Endothelial cell of hepatic sinusoid (primary cell): ENCODE results near the gene TRIM31.
"Not testable (repeated sequence)": the region's sequence is repeated elsewhere in the genome, so short reads cannot be mapped to it uniquely, and the experiment has no call there.

ENCODE experiments used
- in situ Hi-C: cut with HindIII; loops from 2 replicates; pipeline ENCODE4 v1.10.0; 2017; ENCODE audit warnings: low sequenced_read_pairs

Gene TRIM31

DNA sequence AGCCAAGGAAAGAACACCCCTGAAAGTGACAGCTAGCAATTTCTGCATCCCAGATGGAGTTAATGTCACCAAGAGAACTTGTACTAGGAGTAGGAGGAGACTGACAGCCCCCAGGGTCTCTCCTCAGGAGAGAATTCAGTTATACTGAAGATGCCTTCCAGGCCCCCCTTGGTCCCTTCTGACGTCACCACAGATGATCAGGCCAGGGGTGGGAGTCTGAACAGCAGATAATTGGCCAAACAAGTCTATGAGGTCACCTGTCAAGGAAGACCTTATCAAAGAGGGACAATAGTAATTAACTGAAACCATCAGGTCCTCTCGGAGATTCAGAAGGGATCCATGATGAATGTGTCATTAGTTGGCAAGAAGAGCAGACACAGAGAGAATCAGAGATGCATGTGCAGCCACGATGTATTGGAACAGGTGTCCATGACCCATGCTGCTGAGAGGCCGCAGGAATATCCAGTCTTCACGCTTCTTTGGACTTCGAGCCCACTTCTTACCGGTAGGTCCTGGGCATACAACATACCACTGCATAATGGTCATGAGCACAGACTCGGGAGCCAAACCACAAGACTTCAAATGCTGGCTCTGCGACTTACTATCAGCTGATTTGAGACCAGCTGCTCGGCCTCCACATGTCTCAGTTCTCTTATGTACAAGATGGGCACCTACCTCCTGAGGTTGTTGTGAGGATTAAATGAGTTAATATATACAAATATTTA is 37.9 kb upstream of the TRIM31 start:
- in situ Hi-C loops = loop anchor here (10.0 kb wide), 1 partner anchor 56 kb away; no protein-coding TSS in a partner anchor

DNA sequence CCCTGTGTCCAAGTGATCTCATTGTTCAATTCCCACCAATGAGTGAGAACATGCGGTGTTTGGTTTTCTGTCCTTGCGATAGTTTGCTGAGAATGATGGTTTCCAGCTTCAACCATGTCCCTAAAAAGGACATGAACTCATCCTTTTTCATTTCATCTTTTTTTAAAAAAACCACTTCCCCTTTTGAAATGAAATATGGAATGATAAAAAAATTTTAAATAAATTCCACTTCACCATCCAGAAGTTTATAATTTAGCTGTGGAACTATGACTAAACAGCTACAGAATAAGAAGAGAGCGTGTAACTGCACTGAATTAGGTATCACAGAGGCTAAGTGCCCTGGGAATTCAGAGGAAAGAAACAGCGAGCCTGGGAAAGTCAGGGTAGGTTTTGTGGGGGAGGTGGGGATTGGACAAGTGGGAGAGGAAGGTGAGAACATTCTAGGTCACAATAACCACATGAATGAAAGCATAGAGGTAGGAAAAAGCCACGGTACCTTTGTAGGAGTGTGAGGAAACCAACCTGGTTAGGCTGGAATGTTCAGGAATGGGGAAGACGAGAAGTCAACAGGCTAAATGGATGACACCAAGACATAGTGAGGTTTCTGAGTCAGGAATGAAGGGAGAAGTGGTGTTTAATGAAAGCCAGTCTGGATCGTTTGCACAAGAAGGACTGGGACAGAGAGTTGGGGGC is 37.1 kb upstream of the TRIM31 start:
- in situ Hi-C loops = loop anchor here (10.0 kb wide), 1 partner anchor 55 kb away; no protein-coding TSS in a partner anchor

DNA sequence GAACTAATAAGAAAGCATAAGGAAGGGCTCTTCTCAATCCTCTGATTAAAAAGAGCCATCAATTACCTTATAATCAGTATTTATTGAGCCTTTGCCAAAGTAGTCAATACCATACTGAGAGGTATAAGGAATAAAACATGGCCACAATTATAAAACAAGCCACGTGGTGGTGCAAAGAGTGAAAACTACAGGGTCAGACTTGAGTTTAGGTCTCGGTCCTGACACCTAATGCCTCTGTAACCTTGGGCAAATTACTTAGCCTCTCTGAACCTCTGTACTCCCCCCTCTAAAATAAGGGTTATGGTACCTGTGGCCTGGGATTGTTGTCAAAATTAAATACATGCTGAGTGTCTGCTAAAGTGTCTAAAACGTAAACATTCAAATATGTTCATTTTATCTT is 36.3 kb upstream of the TRIM31 start:
- in situ Hi-C loops = no loop called here

DNA sequence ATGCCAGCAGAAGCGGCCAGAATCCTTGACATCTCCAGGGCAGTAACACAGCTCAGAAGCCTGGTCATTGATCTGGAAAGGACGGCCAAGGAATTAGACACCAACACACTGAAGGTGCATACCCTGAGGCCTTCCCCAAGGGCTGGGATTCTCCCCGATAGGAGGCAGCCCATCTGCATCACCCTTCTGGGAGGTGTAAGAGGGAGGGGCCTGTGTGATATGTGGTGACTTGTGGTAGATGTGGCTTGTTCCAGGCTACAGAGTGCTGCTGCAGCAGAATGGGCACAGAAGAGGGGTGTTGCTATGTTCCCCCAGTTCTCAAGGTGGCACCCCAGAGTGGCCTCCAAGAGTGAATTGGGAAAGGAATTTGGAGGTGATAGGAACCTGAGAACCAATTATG is 34.2 kb upstream of the TRIM31 start:
- in situ Hi-C loops = no loop called here

DNA sequence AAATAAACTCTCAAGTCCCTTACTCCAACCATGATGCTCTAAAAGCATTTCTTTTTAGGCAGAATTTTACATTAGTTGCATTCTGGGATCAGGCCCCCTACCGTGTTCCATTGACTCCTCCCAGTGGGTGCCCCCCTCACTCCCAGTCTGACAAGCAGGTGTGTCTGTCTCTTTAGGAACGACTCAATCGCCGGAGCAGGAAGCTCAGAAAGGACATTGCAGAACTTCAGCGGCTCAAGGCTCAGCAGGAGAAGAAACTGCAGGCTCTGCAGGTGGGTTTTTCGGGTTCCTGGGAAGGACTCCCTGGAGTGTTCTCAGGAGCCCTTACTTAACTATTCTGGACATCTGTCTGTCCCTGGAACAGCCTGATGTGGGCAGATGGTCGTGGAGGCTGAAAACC is 32.9 kb upstream of the TRIM31 start:
- in situ Hi-C loops = no loop called here

DNA sequence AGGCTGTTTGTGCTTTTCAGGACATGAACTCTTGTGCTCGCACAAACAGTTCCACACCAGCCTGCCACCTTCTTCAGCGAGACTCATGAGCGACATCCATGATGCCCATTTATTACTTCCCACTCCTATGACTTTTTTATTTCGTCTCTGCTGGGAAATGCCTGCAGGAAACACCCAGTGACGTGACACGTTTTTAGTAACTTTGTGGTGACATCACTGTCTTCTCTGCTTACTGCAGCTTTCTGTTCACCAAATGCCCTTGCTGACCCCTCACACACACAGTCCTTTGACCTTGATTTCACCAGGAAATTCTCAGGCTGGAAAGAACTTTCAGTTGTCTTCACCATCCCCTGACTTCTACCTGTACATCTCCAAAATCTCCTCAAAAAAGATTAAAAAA is 31.9 kb upstream of the TRIM31 start:
- in situ Hi-C loops = no loop called here

DNA sequence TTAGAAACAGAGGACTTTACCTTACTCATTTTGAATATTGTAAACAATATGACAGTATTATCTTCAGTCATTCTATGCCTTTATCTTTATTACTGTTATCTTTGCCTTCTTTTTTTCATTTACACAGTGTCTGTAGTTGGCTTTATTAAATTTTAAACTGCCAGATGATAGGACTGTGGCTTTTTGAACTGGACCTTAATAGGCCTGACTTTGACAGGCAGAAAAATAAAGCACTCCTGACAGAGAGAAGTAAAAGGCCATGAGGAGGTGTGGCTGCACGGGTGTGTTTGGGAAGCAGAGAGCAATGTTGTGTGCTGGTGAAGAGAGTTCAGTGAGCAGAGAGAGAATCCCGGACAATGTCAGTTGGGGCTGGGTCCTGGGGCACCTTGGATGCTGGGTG is 30.9 kb upstream of the TRIM31 start:
- in situ Hi-C loops = no loop called here

DNA sequence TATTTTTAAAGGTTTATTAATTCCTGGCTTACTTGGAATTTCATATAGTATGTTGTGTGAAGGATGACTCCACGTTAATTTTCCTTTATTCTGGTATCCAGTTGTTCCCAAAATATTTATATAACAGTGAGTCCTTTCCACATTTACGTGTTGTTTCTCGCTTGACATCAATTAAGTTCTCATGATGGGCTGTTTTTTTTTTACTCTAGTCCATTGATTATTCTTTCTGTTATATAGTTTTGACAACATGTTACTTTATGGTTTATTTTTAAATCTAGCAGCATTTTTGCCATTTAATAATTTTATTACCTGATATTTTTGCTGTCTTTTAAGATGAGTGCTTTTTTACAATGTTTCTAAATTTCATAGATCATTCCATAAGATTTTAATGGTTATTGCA is 29.8 kb upstream of the TRIM31 start:
- in situ Hi-C loops = no loop called here

DNA sequence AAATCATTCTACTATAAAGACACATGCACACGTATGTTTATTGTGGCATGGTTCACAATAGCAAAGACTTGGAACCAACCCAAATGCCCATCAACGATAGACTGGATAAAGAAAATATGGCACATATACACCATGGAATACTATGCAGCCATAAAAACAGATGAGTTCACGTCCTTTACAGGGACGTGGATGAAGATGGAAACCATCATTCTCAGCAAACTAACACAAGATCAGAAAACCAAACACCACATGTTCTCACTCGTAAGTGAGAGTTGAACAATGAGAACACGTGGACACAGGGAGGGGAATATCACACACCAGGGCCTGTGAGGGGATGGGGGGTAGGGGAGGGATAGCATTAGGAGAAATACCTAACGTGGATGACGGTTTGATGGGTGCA is 27.4 kb upstream of the TRIM31 start:
- in situ Hi-C loops = not testable (repeated sequence)

DNA sequence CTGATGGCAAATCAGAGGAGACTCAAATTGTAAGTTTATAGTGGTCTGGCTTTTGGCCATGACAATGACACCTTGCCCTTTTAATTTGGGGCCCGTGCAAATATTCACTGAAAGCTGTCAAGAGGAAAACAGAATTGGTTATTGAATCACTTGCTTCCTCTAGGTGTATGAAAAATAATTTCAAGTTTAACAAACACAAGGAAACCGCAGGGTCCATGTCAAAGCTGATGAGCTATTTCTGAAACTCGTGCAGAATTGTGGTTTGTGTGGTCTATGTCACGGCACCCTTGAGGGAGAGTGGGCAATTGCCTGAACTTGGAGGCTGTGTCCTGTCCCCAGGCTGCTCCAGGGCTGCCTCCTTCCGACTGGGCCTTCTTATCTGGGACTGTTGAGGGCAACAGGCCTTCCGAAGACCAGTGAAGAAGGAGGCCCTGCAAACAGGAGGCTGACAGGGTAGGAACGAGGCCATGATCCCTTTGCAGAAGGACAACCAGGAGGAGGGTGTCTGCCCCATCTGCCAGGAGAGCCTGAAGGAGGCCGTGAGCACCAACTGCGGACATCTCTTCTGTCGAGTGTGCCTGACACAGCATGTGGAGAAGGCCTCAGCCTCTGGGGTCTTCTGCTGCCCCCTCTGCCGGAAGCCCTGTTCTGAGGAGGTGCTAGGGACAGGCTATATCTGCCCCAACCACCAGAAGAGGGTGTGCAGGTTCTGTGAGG is 23.8 kb upstream of the TRIM31 start:
- in situ Hi-C loops = loop anchor here (10.0 kb wide), 1 partner anchor 292 kb away; no protein-coding TSS in a partner anchor

DNA sequence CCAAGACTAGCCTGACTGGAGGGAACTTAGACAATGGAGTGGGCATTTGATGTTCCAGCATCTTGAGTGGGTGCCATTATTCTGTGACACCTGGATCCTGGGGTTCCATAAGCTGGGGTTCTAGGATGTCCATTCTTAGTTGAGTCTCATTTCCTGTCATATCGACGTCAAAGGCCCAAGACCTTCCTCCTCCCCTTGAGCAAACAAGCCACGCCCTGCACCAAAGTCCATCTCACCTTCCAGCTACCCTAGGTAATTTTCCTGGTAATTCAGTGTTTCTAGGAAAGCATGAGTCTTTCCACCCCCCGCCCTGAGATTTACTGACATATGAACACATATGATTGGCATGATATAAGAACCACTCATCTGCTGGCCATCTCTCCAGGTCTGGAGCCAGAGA is 22.9 kb upstream of the TRIM31 start, which contains the start of gene TRIM40:
TSS of gene TRIM40 (plus strand) at position 384 of the 400 bp plus-strand sequence. CDS start 897 bp downstream, outside the sequence.
- in situ Hi-C loops = loop anchor here (10.0 kb wide), 1 partner anchor 291 kb away; no protein-coding TSS in a partner anchor

DNA sequence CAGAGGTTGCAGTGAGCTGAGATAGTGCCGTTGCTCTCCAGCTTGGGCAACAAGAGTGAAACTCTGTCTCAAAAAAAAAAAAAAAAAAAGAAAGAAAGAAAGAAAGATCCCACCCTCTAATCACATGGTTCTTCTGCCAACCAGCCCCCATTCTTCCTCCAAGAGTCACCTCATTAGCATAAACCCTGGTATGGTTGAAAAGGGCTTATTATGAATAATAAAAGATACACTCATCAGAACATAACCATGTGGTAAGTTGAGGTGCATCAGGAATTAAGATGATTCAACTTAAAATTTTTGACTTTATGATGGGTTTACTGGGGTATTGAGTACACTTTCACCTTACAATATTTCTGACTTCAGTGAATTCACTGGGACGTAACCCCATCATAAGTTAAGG is 22.3 kb upstream of the TRIM31 start:
- in situ Hi-C loops = loop anchor here (10.0 kb wide), 1 partner anchor 290 kb away; no protein-coding TSS in a partner anchor

DNA sequence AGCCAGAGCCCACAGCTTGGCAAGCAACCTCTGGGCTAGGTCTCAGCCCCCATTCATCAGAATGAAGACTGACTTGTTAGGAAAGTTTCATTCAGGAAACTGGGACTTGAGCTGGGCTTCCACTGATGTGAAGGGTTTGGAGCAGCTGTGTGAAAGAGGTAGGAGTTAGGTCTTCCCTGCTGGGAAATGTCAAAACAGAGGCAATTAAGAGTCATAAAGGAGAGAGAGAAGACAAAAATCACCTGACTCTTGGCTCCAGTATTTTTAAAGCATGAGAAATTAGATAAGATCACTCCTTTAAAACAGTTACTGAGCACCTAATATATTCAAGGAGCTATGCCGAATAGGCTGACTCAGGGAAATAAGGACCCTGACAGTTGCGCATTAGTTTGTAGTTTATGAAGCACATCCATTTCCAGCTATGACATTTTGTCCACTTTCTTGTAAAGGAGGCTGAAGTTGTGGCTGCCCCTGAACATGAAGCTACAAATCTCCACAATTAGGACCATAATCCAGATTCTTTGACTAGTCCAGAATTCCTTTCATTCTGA is 19.1 kb upstream of the TRIM31 start:
- in situ Hi-C loops = loop anchor here (10.0 kb wide), 1 partner anchor 287 kb away; no protein-coding TSS in a partner anchor

DNA sequence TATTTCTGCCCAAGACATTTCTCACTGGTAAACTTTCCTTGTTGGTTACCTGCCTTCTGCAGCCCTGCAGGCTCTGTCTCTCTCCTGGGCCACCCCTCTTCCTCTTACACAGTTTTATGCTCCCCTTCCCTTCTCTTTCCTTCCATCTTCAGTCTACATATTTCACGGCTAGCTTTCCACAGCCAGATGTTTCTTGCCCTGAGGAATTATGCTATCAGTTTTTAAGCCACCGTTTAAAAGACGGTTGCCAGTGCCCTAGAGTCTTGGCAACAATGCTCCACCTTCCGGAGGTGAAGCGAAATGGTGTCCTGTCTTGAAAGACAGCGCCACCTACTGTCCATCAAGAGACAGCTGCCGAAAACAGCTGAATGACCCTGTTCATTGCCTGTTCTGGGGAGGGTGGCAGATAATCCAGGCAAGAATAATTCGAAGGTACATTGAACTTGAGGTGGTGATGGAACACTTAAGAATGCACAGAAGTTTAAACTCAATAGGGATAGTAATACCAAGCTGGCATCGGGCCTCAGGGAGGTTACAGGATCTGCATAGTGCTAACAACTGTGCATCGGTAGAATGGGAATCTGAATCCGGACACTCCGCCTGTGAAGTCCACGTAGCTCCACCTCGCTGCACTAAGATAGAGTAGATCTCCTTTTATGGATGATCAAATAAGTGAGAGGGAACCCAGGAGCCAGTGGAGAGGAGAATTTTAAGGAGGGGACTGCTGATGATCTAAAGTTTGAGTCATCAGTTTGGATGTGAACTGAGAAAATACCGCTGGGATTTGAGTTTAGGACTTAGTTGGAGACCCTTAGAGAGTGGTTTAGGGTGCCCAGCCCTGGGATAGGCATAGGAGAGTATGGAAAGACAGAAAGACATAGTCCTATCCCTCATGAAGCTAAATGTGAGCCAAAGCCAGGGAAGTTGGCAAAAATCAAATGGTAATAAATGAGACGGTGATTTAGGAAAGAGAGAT is 18.3 kb upstream of the TRIM31 start:
- in situ Hi-C loops = loop anchor here (10.0 kb wide), 1 partner anchor 286 kb away; no protein-coding TSS in a partner anchor

DNA sequence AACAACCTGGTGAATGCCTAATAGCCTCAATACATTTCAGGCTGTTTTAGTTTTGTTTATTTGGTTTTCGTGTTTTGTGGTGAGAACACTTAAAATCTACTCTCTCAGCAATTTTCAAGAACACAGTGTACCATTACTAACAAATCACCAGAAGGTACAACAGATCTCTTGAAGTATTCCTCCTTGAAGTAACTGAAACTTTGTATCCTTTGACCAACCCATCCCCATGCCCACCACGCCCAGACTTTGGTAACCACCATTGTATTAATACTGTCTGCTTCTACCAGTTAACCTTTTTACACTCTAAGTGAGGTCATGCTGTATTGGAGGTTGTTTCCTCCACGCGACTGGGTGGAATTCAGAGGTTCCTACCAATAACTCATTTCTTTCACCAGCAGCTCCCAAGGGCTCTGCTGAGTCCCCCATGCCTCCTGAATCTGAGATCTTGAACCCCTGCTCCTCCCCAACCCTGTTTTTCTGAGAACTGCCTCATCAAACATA is 17.3 kb upstream of the TRIM31 start:
- in situ Hi-C loops = loop anchor here (10.0 kb wide), 1 partner anchor 285 kb away; no protein-coding TSS in a partner anchor

DNA sequence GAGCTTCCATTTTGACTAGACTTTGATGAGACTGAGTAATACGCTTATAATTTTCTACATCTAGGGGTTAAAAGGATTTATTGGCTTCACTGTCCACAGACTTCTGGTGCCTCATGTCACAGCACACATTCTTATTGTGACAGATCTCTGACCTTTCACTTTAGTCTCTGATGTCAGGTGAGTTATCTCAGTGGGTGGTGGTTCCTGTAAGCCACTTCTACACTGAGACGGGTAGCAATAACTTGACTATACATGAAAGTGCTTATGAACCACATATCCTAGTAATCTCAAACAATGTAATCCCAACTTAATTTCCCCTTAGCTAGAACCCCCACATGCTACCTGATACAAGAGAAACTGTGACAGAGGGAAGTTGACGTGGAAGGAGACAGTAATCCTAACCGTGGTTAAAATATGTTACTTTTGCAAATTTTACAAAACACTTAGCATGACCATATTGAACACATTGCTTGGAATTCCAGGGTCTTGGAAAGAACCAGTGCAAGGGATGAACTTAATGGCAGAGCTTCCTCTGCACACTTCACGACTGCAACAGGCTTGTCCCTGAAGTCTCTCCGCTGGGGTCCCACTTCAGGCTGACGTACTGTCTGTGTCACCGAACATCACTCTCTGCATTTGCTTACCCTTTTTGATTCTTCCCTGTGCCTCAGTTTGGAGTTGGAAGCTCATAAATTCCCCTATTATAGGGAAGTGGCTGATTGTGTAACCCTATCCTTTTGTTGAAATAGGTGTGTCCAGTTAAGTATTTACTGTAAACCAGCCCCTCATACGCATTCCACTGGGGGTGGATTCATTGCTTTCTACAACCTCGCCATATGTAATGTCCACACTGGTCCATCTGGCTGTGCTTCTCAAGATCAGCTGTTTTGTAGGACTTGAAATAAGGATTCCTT is 16.6 kb upstream of the TRIM31 start:
- in situ Hi-C loops = loop anchor here (10.0 kb wide), 1 partner anchor 285 kb away; no protein-coding TSS in a partner anchor

DNA sequence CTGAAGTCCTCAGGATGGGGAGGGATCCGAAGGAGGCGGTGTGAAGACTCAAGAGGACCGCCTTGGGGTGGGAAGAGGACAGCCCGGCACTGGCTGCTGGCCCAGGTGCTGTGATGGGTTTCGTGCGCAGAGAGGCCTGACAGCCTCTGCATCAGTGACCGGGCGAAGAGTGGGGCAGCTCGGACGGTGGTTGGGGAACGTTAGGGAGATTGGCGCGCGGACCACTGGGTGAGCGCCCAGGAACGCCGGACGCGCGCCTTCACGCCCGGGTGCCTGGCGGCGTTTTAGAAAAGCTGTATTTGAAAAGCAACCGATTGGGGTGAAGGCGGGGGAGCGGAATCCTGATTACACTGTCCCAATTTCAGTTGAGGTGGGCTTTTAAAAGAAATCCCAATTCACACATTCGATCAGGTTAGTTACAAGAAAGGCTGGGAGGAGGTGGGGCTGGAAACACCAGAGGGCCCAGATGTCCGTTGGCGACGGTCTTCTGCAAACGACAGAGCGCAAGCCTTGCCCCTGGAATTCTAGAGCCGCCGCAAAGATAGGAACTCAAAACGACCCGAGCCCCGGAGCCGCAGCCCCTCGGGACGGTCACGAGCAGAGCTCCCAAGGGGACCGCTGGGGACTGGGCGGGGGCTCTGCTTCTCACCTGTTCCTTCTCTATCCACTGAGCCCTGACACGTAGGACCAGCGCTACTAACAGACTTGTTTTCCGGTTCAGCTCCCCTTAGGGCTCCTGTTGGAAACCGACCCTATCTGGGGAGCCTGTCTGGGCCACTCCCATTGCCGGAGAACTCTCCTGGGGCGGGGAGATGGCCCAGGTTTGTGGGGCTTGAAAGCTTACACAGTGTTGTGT is 14.6 kb upstream of the TRIM31 start:
- in situ Hi-C loops = no loop called here

DNA sequence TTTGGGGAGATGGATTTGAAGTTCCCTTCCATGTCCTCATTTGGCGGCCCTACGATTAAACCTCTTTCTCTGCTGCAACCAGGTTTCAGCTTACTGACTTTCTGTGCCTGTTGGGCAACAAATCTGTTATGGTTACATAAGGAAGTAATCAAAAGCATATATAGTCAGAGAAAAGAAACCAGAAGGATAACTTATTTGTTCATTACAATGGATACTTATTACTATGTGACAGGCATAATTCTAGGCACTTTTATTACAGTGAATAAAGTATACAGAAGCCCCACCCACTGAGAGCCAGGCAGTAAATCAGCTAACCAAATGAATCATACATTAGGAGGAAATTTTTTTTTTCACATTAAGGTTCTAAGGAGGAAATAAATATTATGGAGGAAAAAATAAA is 9.6 kb upstream of the TRIM31 start:
- in situ Hi-C loops = no loop called here
